HG03025 (cell line): ENCODE results near the gene NFKBIE.

Experiments used
- ATAC-seq: cut with Tn5 transposase; IDR thresholded peaks from one replicate; pipeline ENCODE4 v1.9.1; 2021; ENCODE audit warnings: mild to moderate bottlenecking, moderate library complexity; ENCODE audit not compliant: unreplicated experiment, low FRiP score

NFKBIE gene

DNA sequence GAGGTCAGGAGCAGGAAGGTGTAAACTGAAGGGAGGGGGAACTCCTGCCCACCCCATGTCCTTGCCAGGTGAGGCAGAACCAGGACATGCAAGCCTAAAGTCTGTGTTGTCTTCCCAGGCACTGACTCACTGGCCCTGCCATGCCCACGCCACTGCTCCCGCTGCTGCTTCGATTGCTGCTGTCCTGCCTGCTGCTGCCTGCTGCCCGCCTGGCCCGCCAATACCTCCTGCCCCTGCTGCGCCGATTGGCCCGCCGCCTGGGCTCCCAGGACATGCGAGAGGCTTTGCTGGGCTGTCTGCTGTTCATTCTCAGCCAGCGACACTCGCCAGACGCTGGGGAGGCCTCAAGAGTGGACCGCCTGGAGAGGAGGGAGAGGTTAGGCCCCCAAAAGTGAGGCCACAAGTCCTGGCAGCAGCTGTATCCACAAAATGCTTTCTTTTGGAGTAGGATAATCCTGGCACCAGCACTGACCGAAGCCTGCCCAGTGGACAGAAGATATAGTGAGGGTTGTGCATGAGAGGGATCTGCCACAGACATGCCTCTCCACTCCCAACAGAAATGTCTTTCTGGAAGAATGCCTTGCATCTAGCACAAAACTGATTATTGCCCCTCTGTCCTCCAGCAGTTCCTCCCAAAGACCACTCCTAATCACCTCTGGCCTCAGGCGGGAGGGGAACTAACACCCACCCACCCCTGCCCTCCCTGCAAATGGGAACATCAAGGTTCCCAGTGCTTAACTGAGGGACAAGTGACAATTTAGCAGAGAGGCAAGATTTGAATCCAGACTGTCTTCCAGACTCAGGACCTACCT lies 47.8 kb downstream of the NFKBIE start:
- no peak for ATAC-seq

DNA sequence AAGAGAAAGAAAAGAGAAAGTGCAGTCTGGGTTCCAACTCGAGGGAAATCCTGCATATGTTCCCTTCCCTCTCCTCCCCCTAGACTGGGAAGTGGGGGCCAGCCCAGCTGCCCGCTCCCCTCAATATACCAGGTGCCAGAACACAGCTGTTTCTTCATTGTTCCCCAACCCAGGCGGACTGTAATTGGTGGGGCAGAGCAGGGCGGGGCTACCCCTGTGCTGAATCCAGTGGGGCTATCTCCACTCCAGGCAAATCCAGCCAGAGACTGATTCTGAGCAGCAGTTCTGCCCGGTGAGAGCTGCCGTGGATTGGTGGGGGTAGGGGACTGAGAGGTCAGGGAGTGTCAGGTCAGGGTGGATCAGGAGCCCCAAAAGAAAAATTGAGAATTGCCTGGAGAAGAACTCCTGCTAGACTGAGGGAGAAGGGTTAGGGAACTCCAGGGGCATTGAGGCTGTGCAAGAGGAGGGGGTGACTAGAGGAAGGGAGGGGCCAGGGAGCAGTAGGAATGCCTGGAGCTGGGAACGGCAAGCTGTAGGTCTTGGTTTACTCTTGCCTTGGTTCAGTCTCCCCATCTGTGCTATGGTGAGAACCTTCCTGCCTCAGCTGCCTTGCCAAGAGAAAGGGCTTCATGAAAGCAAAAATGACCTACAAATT lies 48.5 kb downstream of the NFKBIE start, which contains the start of gene MYMX:
MYMX (plus strand) TSS at position 250 of the 655 bp plus-strand sequence. CDS start 546 bp downstream, outside the sequence.
- no peak for ATAC-seq

DNA sequence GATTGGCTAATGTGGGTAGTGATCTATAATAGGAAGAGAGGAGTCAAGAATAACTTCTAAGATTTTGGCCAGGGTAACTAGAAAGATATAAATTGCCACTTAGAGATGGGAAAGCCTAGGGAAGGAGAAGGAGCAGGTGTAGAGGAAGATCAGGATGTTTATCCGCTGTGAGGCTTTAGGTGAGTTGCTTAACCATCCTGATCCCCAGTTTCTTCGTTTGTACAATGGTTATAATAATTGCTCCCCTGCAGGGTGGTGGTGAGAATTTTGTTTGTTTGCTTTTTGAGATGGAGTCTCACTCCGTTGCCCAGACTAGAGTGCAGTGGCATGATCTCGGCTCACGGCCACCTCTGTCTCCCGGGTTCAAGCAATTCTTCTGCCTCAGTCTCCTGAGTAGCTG lies 51.0 kb downstream of the NFKBIE start:
- no peak for ATAC-seq

DNA sequence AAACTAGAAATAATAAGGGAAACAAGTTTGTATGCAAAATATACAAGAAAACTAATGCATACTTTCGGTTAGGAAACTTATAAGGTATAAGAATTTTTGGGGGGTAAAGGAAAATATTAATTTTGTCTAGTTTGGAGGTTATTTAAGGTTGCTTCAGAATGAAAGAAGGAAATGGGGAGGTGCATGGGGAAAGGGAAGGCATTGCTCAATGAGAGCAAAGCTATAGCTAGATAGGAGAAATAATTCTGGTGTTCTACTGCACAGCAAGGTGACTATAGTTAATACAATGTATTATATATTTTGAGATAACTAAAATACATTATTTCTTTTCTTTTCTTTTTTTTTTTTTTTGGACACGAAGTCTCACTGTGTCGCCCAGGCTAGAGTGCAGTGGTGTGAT lies 54.1 kb downstream of the NFKBIE start:
- no peak for ATAC-seq
